ENCODE data around the gene SPSB1.

The SPSB1 gene

GRCh38 chr1:9316512-9316911 is 23.8 kb downstream of the SPSB1 start:
- in situ Hi-C loops (cut with HindIII; ENCODE audit: low sequenced_read_pairs), result no loop called here

DNA sequence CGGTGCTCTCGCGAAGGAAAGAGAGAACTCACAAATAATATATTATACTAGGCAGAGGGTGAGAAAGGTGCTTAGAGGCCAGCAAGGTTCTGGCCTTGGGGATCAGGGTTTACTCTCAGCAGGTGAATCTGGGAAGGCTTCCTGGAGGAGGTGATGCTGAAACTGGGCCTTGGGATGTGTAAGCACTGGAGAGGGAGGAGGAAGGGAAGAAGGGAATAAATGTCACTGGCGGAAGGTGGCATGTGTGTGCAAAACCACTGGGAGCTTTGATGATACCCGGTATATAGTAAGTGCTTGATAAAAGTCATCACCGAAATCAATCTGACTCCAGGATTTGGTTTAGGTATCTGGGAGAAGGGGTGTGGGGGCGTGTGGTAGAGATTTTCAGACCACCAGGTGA is 24.4 kb downstream of the SPSB1 start:
- in situ Hi-C loops (cut with HindIII; ENCODE audit: low sequenced_read_pairs), result no loop called here

- in situ Hi-C loops (cut with HindIII; ENCODE audit: low sequenced_read_pairs), result no loop called here
These were observed 25.1 kb downstream of the SPSB1 start for GRCh38 chr1:9317591-9318417.

DNA sequence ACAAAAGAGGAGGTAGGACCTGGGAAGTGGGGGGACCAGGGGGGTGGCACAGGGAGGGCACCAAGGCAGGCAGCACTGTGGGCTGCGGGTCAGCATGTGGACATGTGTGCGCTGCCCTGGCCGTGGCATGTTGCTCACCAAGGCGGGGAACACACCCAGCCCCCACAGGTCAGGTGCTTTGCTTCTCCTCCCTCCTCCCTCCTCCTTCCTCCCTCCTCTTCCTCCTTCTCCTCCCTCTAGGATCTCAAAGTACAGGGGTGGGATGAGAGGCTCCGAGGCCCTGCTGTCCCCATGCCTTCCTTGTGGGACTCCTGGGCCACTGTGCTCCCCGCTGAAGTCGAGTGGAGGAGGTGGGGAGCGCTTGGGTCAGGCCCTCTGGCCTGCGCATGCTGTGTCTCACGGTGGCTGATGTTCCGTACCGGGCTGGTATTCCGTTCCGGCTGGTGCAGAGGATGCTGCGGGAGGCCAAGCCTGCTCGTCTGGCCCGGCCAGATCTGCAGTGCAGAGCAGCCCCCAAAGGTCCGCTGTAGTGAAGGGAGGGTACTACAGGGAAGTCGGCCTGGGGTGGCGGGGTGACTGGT is 26.6 kb downstream of the SPSB1 start:
- in situ Hi-C loops (cut with HindIII; ENCODE audit: low sequenced_read_pairs), result no loop called here

DNA sequence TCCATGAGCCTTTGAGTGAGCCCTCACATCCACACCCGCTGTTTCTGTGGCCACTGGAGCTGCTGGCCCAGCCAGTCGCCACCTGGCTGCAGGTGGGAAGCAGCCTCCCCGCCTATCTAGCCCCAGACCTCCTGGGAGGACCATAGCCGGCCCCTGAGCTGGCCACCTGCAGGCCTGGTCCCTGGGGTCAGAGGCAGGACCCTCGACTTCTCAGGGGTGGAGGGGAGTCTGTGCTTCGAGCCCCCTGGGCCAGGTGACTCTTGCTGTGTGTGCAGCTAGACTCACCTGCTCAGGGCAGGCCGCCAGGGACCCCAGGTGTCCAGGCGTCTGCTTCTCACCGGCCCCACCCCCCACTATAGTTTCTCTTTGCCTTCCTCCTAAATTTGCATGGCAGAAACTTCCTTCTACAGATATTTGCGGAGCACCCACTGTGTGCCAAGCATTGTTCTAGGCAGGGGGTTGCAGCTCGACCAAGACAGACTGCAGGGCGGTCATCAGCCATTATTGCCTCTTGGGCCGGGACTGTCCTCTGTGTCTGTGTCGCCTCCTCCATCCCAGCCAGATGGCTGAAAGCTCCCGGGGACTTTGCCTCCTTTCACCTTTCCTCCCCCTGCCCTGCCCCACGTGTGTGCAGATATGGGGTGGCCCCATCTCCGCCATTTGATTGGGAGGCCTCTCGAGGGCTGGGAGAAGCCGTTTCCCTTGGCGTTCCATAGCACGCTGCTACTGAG is 27.3 kb downstream of the SPSB1 start:
- in situ Hi-C loops (cut with HindIII; ENCODE audit: low sequenced_read_pairs), result loop anchor here (10.0 kb wide), 1 partner anchor 55 kb away; no protein-coding TSS in a partner anchor

- in situ Hi-C loops (cut with HindIII; ENCODE audit: low sequenced_read_pairs), result loop anchor here (10.0 kb wide), 1 partner anchor 54 kb away; no protein-coding TSS in a partner anchor
These were observed 28.1 kb downstream of the SPSB1 start for GRCh38 chr1:9320520-9321479.

DNA sequence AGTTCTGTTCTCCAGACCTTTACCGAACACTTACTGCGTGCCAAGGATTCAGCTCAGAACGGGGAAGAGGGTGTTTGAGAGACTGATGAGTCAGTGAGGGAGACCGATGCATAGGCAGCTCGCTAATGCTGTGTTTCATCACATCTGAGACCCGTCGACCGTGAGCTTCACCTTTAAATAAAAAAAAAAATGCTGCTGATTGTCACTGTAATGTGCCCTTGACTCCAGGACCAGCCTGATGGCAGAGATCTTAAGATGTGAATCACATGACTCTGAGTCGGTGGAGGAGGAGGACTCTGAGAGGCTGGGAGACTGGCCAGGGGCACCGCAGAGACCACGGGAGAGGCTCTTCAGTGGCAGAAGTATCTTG is 28.8 kb downstream of the SPSB1 start:
- in situ Hi-C loops (cut with HindIII; ENCODE audit: low sequenced_read_pairs), result loop anchor here (10.0 kb wide), 1 partner anchor 53 kb away; no protein-coding TSS in a partner anchor

DNA sequence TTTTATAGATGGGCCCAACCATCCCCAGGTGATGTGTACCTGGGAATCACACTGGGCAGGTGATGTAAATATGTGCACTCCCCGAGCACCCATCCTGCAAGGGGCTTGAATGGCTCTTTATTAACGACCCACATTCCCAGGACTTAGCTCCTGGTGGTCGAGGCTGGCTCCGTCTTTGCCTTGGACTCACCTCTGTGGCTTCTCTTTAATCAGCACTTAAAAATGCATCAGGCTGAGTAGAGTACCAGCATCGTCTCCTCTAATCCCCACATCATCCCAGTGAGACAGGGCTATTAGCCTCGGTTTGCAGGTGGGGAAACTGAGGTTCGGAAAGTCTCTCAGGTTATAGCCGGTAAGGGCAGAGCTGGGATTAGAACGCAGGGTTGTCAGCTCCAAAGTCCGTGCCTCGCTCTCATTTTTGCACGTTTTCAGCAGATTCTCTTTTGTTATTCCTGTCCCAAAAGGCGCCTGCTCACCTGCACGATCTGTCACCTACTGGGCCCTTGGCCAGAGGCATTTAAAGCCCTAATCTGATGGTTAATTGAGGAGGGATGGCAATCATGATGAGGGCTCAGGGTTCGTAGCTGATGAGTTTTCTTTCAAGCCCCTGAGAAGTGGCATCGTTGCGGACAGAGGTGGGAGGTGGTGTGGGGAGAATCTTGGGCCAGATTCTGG is 29.4 kb downstream of the SPSB1 start:
- in situ Hi-C loops (cut with HindIII; ENCODE audit: low sequenced_read_pairs), result loop anchor here (10.0 kb wide), 1 partner anchor 53 kb away; no protein-coding TSS in a partner anchor

DNA sequence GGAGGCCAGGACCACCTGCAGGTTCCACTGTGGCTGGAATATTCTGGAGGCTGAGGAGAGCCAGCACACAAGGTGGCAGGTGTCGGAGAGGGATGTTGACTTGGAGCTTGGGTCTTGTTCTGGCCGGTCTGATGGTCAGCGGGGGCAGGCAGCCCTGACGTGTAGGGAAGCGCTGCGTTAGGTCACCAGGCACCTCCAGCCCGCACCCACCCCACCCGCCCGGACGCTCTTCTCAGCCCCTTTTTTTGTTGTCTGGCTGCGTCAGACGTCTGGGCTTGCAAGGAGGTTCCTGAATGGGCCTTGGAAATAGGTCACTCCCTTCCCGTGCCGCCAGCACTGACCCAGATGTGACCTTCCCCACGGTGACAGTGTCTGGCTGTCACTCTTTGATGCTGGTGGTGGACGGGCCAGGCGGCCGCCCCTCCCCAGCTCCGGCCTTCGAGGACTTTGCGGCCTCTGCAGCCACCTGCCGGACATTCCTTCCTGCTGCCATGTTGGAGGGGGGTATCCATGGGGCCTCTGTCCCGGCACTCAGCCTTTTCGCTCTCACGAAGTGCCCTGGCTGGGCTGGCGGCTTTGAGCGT is 30.1 kb downstream of the SPSB1 start:
- in situ Hi-C loops (cut with HindIII; ENCODE audit: low sequenced_read_pairs), result loop anchor here (10.0 kb wide), 1 partner anchor 52 kb away; no protein-coding TSS in a partner anchor

DNA sequence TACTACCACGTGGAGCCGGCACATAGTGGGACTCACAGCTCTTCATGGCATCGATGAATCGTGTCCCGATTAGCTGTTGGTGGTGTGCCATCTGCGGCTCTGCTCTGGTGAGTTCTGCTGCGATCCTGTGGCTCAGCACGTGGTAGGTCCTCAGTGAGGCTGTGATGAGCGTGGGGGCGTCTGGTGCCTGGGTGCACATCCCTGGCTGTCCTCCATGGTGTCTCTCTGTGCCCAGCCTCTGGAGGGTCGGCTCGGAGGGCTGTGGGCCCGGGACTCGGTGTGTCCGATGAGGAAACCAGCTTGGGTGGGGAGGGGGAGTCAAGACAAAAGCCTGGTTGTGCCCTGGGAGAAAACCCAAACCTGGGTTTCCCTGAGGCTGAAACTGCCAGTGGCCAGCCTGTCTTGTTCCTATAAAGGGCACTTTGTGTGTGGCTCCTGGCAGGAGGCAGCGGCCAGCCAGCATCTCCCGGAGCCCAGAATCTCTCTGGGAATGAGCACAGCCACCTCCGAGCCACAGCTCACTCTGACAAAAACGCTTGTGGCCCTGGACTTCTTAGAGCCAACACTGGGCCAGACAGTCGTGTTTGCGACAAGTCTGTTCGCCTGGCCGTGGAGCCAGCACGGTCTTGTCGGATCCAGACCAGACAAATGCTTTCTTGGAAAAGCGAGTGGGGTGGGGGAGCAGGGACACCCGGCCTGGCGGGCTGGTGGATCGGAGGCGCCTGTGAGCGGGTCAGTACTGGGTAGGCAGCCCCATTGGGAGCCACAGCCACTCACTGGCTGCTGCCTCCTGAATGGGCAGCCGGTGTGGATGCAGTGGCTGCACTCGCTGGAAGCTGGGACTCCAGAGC is 31.8 kb downstream of the SPSB1 start:
- in situ Hi-C loops (cut with HindIII; ENCODE audit: low sequenced_read_pairs), result loop anchor here (10.0 kb wide), 1 partner anchor 50 kb away; no protein-coding TSS in a partner anchor

GRCh38 chr1:9326596-9326995 is 33.9 kb downstream of the SPSB1 start:
- in situ Hi-C loops (cut with HindIII; ENCODE audit: low sequenced_read_pairs), result loop anchor here (10.0 kb wide), 1 partner anchor 48 kb away; no protein-coding TSS in a partner anchor

GRCh38 chr1:9328201-9328600 is 35.5 kb downstream of the SPSB1 start:
- in situ Hi-C loops (cut with HindIII; ENCODE audit: low sequenced_read_pairs), result loop anchor here (10.0 kb wide), 1 partner anchor 47 kb away; no protein-coding TSS in a partner anchor

- in situ Hi-C loops (cut with HindIII; ENCODE audit: low sequenced_read_pairs), result loop anchor here (10.0 kb wide), 1 partner anchor 46 kb away; no protein-coding TSS in a partner anchor
These were observed 36.0 kb downstream of the SPSB1 start for GRCh38 chr1:9328715-9329114.

DNA sequence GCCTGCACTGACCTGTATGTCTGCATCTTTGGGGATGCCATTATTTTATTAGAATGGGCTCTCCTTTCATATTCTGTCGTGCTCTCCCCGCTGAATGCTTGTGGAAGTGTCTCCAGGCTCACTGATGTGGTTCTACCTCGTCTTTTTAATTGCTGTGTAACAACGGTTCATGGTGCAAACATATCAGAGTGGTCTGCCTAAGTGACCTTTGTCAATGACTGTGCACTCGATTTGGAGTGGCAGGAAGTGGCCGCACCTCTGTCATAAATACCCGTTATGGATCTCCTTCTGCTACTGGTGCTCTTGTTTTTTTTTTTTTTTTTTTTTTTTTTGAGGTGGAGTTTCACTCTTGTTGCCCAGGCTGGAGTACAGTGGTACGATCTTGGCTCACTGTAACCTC is 38.3 kb downstream of the SPSB1 start:
- in situ Hi-C loops (cut with HindIII; ENCODE audit: low sequenced_read_pairs), result no loop called here

DNA sequence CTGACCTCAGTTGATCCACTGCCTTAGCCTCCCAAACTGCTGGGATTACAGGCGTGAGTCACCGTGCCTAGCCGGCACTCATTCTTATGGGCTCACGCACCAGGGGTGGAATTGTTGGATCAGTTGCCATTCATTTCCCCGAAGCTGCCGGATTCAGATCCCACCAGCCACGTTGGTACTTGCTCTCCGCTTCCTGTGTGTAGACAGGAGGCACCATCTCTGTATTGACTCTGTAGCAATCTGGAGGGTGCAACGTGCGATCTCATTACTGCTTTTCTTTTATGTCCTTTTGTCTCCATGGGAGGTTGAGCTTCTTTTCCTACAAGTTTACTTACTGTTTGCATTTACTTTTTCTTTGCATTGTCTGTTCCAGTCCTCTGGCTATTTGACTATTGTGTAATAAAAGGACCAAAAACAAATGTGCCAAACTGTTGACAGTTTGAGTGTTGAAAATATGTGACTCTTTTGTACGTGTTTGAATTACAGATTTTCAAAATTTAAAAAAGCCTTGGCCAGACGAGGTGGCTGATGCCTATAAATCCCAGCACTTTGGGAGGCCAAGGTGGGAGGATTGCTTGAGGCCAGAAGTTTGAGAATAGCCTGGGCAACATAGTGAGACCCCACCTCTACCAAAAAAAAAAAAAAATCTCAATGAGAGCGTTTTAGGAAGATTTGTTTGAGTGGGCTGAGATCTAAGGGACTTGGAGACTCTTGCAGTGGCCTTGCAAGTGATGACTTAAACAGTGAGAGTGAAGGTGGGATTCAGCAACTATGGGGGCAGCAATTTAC is 39.1 kb downstream of the SPSB1 start:
- in situ Hi-C loops (cut with HindIII; ENCODE audit: low sequenced_read_pairs), result no loop called here

DNA sequence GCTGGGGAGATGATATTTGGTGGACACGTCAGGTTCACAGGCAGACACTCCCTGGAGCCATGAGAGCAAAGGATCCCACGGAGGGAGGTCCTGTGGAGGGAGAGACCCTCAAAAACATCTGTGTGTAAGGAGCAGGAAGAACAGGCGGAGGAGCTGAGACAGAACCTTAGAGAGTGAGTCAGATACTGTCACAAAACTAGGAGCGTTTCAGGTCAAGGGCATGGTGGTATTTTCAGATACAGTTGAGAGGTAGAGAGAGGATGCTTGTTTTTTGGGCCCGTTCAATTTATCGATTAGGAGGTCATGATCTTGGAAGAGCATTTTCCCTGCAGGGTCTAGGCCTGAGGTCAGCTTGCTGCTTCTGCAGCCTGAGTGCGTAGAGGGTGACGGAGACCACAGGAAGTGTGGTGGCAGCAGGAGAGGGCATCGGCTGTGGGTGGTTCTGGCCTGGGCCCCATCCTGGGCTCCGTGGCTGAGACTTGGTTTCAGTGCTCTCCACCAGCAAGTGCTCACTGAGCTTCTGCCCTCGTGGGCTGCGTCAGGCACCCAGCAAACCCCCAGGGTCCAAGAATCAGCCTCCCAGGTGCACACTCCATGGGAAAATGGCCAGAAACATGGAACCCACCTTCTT is 39.9 kb downstream of the SPSB1 start:
- in situ Hi-C loops (cut with HindIII; ENCODE audit: low sequenced_read_pairs), result no loop called here
